GM19193 (cell line): Measurements from ENCODE around the gene ERP27.

Experiments used
- POLR2A ChIP-seq: IDR thresholded peaks from 4 replicates; pipeline ENCODE4 v1.6.1; 2011; ENCODE audit not compliant: insufficient read depth, insufficient read length; ENCODE audit errors: extremely low read depth

ERP27 gene

DNA sequence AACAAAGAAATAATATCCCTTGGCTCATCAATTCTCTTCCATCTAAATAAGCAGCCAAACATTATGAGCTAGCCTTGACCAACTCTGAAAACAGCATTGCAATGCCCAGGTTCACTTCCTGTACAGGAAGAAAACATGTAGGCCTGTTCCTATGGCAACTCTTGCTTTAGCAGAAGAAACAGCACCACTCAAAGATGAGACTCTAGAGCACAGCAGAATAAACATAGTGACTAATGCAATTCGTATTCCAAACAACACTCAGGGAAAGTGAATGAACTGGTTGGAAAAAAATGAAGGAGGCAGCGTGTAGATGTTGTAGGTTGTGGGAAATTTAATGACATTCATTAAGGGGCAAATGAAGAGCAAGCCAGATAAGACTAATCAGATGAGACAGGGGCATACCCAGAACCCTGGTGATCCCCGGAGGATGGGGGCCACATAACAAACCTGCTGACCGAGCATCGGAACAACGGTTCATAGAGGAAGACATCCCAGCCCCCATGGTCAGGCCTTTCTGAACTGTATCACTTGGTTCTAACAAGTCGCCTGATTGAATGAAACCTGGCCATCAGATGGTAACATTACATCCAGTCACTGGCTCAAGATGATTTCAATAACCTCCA, 14.1 kb upstream of the ERP27 start:
- peak; percentile 26 for TF ChIP-seq POLR2A

DNA sequence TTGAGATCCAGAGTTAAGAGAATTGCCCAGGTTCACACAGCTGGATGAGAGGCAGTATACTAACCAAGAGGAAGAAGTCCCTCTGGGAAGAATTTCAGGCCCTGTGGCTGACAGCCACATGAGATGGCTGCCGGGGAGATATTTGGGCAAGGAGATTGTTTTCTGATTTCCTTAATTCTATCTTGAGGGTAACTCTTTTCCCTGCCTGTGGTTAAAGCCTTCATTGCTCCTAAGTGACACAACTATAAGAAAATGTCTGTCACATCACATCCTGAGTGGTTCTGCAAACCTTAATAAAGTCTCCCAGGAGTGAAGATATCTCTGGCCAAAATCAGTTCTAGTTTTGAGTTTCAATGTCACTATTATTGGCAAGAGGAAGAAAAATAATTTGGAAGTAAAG, 13.5 kb upstream of the ERP27 start:
- no peak for TF ChIP-seq POLR2A

GRCh38 chr12:14950982-14951746, 12.8 kb upstream of the ERP27 start:
- no peak for TF ChIP-seq POLR2A

DNA sequence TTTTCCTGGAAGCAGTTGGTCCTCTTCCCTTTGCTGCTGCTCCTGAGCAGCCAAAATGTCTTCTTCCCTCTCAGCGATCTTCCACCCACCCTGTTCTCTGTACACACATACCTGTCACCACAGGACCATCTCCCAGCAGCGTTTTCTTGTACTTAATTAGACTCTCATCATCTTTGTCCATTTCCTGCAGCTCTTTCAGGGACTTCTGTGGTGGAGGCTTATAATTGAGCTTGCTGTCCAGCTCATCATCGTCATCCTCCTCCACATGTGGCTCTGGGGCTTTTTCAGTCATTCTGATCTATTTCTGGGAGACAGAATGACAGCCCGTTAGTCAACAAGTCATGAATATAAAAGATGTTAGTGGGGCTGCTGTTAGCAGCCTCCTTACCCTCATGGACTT, 12.1 kb upstream of the ERP27 start:
- TF ChIP-seq POLR2A, result no peak

DNA sequence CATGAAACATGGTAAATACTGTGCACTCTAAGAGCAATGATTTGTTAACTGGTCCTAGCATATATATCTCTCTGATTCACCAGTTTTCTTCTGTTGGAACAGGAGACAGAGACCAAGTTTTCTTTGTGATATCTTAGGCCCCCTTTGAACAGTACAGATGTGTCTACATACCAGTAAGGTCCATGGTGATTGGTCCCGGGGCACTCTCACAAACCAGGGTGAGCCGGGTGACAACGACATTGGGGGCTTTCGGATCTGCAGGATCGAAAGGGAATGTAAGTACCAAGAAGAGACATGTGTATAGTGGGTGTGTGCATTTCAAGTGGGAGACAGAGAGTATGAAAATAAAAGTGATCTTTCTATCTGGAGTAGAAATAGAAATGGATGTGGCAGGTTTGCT, 11.3 kb upstream of the ERP27 start:
- no peak for TF ChIP-seq POLR2A

DNA sequence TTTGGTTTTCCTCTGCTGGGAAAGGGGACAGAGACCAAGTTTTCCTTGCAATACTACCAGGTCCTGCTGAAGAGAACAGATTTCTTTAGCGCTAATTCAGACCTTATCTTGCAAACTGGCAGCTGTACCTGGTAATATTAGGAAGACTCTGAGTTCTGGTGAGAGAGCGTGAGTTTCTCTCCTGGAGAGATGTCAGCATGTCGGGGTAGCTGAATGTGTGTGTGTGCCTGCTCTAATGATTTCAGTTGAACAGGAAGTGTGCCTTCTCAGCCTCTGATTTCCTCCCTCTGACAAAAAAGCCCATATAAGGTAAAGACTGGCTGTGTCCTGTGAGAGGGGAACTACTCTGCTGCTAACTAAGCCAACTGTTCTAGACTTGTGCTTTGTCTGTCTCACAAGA, 10.3 kb upstream of the ERP27 start:
- peak; percentile 69 for TF ChIP-seq POLR2A

DNA sequence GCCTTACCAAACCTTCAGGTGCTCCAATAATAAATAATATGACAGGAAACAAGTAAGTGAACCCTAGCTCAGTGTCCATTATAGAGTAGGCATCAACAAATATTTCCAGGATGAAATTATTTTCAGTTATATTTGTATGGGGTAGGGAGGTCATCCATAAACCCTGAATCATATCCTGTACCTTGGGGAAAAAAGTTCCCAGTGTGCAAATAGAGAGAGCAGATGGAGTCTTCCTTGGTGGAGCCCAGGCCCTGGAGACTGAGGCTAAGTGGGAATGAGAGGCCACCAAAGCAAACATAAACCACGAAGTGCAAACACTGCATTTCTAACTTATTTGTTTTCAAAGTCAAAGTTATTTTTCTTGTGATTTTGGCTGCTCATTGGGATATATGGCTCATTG, 8.5 kb upstream of the ERP27 start:
- TF ChIP-seq POLR2A, result no peak

GRCh38 chr12:14946162-14946561, 7.8 kb upstream of the ERP27 start:
- TF ChIP-seq POLR2A, result no peak

GRCh38 chr12:14942196-14942931, 4.0 kb upstream of the ERP27 start:
- no peak for TF ChIP-seq POLR2A

DNA sequence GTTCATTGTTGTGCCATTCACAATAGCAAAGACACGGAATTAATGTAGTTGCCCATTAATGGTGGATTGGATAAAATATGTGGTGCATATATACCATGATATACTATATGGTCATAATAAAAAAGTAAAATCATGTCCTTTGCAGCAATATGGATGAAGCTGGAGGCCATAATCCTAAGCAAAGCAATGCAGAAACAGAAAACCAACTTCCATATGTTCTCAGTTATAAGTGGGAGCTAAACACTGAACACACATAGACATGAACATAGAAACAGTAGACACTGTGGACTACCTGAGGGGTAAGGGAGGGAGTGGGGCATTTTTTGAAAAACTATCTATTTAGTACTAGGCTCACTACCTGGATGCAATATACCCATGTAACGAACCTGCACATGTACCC, 3.0 kb upstream of the ERP27 start:
- no peak for TF ChIP-seq POLR2A

GRCh38 chr12:14937689-14938088, 648 bp downstream of the ERP27 start:
- no peak for TF ChIP-seq POLR2A

- no peak for TF ChIP-seq POLR2A
Measured at GRCh38 chr12:14937014-14937413, 1.3 kb downstream of the ERP27 start.

GRCh38 chr12:14936224-14936861, 2.0 kb downstream of the ERP27 start:
- no peak for TF ChIP-seq POLR2A

- no peak for TF ChIP-seq POLR2A
Measured at GRCh38 chr12:14935031-14935430, 3.3 kb downstream of the ERP27 start.

GRCh38 chr12:14934511-14934910, 3.8 kb downstream of the ERP27 start:
- TF ChIP-seq POLR2A, result no peak
